Mesenchymal stem cell (in vitro differentiated cells and primary cell): ENCODE measurements around the gene ANKRD36B.
"Not testable (repeated sequence)": the region's sequence is repeated elsewhere in the genome, so short reads cannot be mapped to it uniquely, and the experiment has no call there.

Source experiments
- DNase-seq: peaks from one replicate; pipeline ENCODE4 v3.0.0-alpha.2; 2013
- H2AFZ ChIP-seq: one replicate; pipeline ENCODE4 v1.6.1; 2013; ENCODE audit warnings: low read depth, mild to moderate bottlenecking, control low read depth, inconsistent platforms, low read length, moderate library complexity
- H2AK5ac ChIP-seq: 2 replicates; pipeline ENCODE4 v1.6.1; 2013; ENCODE audit warnings: low read length, moderate library complexity, mild to moderate bottlenecking, inconsistent platforms; ENCODE audit not compliant: severe bottlenecking
- H2BK120ac ChIP-seq: one replicate; pipeline ENCODE4 v1.6.1; 2013; ENCODE audit warnings: low read depth, mild to moderate bottlenecking, inconsistent platforms, low read length, moderate library complexity
- H2BK12ac ChIP-seq, 2 experiments: one replicate each; pipeline ENCODE4 v1.6.1; 2013; ENCODE audit warnings: inconsistent platforms in 2 of 2, low read length in 2 of 2, mild to moderate bottlenecking in 2 of 2, moderate library complexity in 2 of 2, control low read depth in 1 of 2
- H2BK15ac ChIP-seq: one replicate; pipeline ENCODE4 v1.6.1; 2013; ENCODE audit warnings: mild to moderate bottlenecking, low read depth, inconsistent platforms; ENCODE audit not compliant: poor library complexity, severe bottlenecking
- H2BK5ac ChIP-seq: 2 replicates; pipeline ENCODE4 v1.6.1; 2013; ENCODE audit warnings: low read depth, mild to moderate bottlenecking, low read length, control low read depth, inconsistent platforms; ENCODE audit not compliant: poor library complexity, severe bottlenecking
- H3K14ac ChIP-seq, 2 experiments: one replicate each; pipeline ENCODE4 v1.6.1; 2013; ENCODE audit warnings: inconsistent platforms in 2 of 2, low read length in 2 of 2, control low read depth in 1 of 2, mild to moderate bottlenecking in 1 of 2, moderate library complexity in 1 of 2
- H3K18ac ChIP-seq, 2 experiments: one replicate each; pipeline ENCODE4 v1.6.1; 2013; ENCODE audit warnings: inconsistent platforms in 2 of 2, low read length in 2 of 2, control low read depth in 1 of 2, low read depth in 1 of 2, mild to moderate bottlenecking in 1 of 2
- H3K23ac ChIP-seq, 2 experiments: one replicate each; pipeline ENCODE4 v1.6.1; 2013; ENCODE audit warnings: inconsistent platforms in 2 of 2, low read length in 2 of 2, mild to moderate bottlenecking in 2 of 2, moderate library complexity in 2 of 2, control low read depth in 1 of 2
- H3K27ac ChIP-seq: 2 replicates; pipeline ENCODE4 v1.5.1; 2013; ENCODE audit warnings: mild to moderate bottlenecking, moderate library complexity, low read length, control low read depth, inconsistent platforms; ENCODE audit not compliant: poor library complexity, severe bottlenecking
- H3K27me3 ChIP-seq, 2 experiments: 2 replicates each; pipeline versions ENCODE4 v1.6.1 to v1.7.0; 2013; ENCODE audit warnings: low read length in 2 of 2, mild to moderate bottlenecking in 2 of 2, moderate library complexity in 2 of 2, control low read depth in 1 of 2, inconsistent platforms in 1 of 2; ENCODE audit not compliant: control insufficient read depth in 1 of 2, insufficient read depth in 1 of 2
- H3K36me3 ChIP-seq, 2 experiments: 2 replicates each; pipeline versions ENCODE4 v1.6.1 to v1.7.0; 2013; ENCODE audit warnings: low read length in 2 of 2, control low read depth in 1 of 2, inconsistent platforms in 1 of 2, low read depth in 1 of 2, mild to moderate bottlenecking in 1 of 2; ENCODE audit not compliant: insufficient read depth in 2 of 2, control insufficient read depth in 1 of 2
- H3K4ac ChIP-seq, 2 experiments: one replicate each; pipeline ENCODE4 v1.6.1; 2013; ENCODE audit warnings: inconsistent platforms in 2 of 2, low read length in 2 of 2, mild to moderate bottlenecking in 2 of 2, moderate library complexity in 2 of 2, control low read depth in 1 of 2, low read depth in 1 of 2
- H3K4me1 ChIP-seq: 2 replicates; pipeline ENCODE4 v1.6.1; 2013; ENCODE audit warnings: low read depth, low read length, control low read depth; ENCODE audit not compliant: control insufficient read depth, insufficient read depth
- H3K4me2 ChIP-seq: 2 replicates; pipeline ENCODE4 v1.6.1; 2013; ENCODE audit warnings: low read length, mild to moderate bottlenecking, inconsistent platforms; ENCODE audit not compliant: poor library complexity, severe bottlenecking
- H3K4me3 ChIP-seq, 2 experiments: 2 replicates each; pipeline versions ENCODE4 v1.5.1 to v1.7.0; 2013; ENCODE audit warnings: low read length in 2 of 2, mild to moderate bottlenecking in 2 of 2, control low read depth in 1 of 2, low read depth in 1 of 2; ENCODE audit not compliant: insufficient read depth in 1 of 2
- H3K79me1 ChIP-seq: replicated peaks from 2 replicates; pipeline ENCODE4 v1.6.1; 2013; ENCODE audit warnings: mild to moderate bottlenecking, control low read depth, low read length, inconsistent platforms; ENCODE audit not compliant: poor library complexity, severe bottlenecking
- H3K9ac ChIP-seq: 2 replicates; pipeline ENCODE4 v1.7.0; 2013; ENCODE audit warnings: mild to moderate bottlenecking, low read length, moderate library complexity
- H3K9me3 ChIP-seq: 2 replicates; pipeline ENCODE4 v1.7.0; 2013; ENCODE audit warnings: mild to moderate bottlenecking, low read length; ENCODE audit not compliant: control insufficient read depth
- H4K8ac ChIP-seq: one replicate; pipeline ENCODE4 v1.6.1; 2013; ENCODE audit warnings: inconsistent platforms, mild to moderate bottlenecking, low read length, moderate library complexity
- H4K91ac ChIP-seq: one replicate; pipeline ENCODE4 v1.6.1; 2013; ENCODE audit warnings: mild to moderate bottlenecking, low read length, inconsistent platforms
- whole genome bisulfite sequencing: methylation state at CpG from one replicate; pipeline ENCODE4 v1.1.7; 2013; ENCODE audit warnings: mixed read lengths; 5-methylcytosine and 5-hydroxymethylcytosine counted together

The ANKRD36B gene

GRCh38 chr2:97525904-97526303, 63.8 kb downstream of the ANKRD36B start:
- H3K27me3 ChIP-seq, result not testable (repeated sequence)
- whole genome bisulfite sequencing, result no CpG with 5 or more reads among the region's 2 CpGs

DNA sequence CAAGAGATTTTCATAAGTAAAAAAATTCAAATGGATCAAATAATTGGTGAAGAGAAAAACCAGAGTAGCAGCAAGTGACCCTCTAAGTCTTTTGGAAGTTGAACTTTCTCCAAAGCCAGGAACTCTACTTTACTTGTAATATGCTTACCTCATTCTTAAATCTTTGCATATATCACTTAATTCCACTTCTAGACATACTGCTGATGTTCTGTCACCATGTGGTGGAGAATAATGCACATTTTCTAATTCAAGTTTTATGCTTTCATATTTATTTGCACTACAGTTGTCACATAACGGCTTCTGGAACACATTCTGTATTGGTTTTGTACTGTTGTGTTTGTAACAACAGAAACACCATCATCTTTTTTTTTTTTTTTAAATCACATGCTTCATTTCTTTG, 65.9 kb downstream of the ANKRD36B start:
- not testable (repeated sequence) for H2AFZ ChIP-seq, H3K79me1 ChIP-seq, H2AK5ac ChIP-seq, H4K91ac ChIP-seq, H3K18ac ChIP-seq, H2BK120ac ChIP-seq, H3K27me3 ChIP-seq, H3K4me3 ChIP-seq, H2BK5ac ChIP-seq, H3K4ac ChIP-seq, H3K4me2 ChIP-seq, DNase-seq, H3K4me1 ChIP-seq, H3K14ac ChIP-seq, H3K23ac ChIP-seq, H3K27ac ChIP-seq, H4K8ac ChIP-seq, H3K9me3 ChIP-seq, H2BK12ac ChIP-seq, H3K9ac ChIP-seq, H3K36me3 ChIP-seq, H2BK15ac ChIP-seq
- no CpG with 5 or more reads among the region's 1 CpG for WGBS

More at GRCh38 chr2:97525904-97526303, 63.8 kb downstream of the ANKRD36B start:
- not testable (repeated sequence) for DNase-seq, H3K14ac ChIP-seq, H4K8ac ChIP-seq, H2AK5ac ChIP-seq, H2BK12ac ChIP-seq, H3K9ac ChIP-seq, H3K23ac ChIP-seq, H2BK5ac ChIP-seq, H2AFZ ChIP-seq, H3K36me3 ChIP-seq, H3K27ac ChIP-seq, H3K4ac ChIP-seq, H3K9me3 ChIP-seq, H3K4me3 ChIP-seq, H3K79me1 ChIP-seq, H4K91ac ChIP-seq, H3K18ac ChIP-seq, H3K4me1 ChIP-seq, H2BK120ac ChIP-seq, H2BK15ac ChIP-seq, H3K4me2 ChIP-seq

GRCh38 chr2:97522916-97523555, 66.6 kb downstream of the ANKRD36B start:
- H4K8ac ChIP-seq, DNase-seq: not testable (repeated sequence)
- no CpG with 5 or more reads among the region's 2 CpGs for WGBS

DNA sequence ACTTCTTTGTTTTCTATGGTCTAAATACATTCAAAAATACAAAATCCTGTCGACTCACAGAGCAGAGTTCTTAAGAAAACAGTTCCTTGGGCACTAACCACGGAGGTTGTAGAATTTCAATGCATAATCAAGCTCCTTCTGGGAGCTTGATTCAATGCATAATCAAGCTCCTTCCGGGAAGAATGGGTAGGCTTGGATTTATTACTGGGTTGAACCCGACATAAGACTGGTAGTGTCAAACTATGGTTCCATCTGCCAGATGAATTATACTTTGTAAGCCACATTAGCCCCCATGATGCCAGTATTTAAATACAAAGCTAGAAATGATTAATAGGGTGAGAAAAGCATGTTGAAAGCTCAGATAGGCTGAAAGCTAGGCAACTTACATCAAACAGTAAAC, 94.0 kb downstream of the ANKRD36B start:
- H4K8ac ChIP-seq, H3K27me3 ChIP-seq, H2AFZ ChIP-seq, H3K4me1 ChIP-seq, H2BK15ac ChIP-seq, H3K79me1 ChIP-seq, H3K23ac ChIP-seq, H2AK5ac ChIP-seq, H3K18ac ChIP-seq, H3K4ac ChIP-seq, H2BK120ac ChIP-seq, H3K36me3 ChIP-seq, H3K9ac ChIP-seq, H2BK5ac ChIP-seq, H3K9me3 ChIP-seq, H4K91ac ChIP-seq, H2BK12ac ChIP-seq, H3K4me3 ChIP-seq, DNase-seq, H3K4me2 ChIP-seq, H3K27ac ChIP-seq, H3K14ac ChIP-seq: not testable (repeated sequence)
- no CpG with 5 or more reads among the region's 4 CpGs for WGBS

More at GRCh38 chr2:97522916-97523555, 66.6 kb downstream of the ANKRD36B start:
- not testable (repeated sequence) for H2BK15ac ChIP-seq, H2BK120ac ChIP-seq, H3K4me2 ChIP-seq, H3K9ac ChIP-seq, H3K4ac ChIP-seq, H2BK5ac ChIP-seq, H3K14ac ChIP-seq, H3K23ac ChIP-seq, H2BK12ac ChIP-seq, H3K36me3 ChIP-seq, H3K79me1 ChIP-seq, H3K9me3 ChIP-seq, H3K27ac ChIP-seq, H4K91ac ChIP-seq, H2AK5ac ChIP-seq, H3K27me3 ChIP-seq, H3K4me1 ChIP-seq, H3K18ac ChIP-seq, H3K4me3 ChIP-seq, H2AFZ ChIP-seq
